HG03196 (cell line): ENCODE results near the gene AKNA.
A peak's percentile ranks its signal among the peaks of the same experiment; 100 is the strongest.

Source experiments
- ATAC-seq: cut with Tn5 transposase; IDR thresholded peaks from one replicate; pipeline ENCODE4 v1.9.1; 2021; ENCODE audit not compliant: unreplicated experiment

Gene AKNA

GRCh38 chr9:114396558-114397218, 8.9 kb upstream of the AKNA start:
- no peak for ATAC-seq

DNA sequence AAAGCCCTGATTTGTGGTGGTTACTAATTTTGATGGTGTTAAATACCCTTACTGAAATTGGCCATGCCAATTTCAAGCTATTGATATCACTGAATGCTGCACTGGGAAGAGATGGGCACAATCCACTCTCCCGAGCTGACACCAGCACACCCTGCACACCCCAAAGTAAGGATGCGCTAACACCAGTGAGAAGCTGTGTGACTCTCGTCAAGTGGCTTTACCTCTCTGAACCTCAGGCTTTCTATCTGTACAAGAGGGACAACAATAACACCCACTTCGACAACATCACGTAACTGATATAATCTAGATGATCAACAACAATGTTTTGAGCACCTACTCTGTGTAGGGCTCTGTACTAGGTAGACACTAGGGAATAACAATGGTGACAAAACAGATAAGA, 8.0 kb upstream of the AKNA start:
- no peak for ATAC-seq

DNA sequence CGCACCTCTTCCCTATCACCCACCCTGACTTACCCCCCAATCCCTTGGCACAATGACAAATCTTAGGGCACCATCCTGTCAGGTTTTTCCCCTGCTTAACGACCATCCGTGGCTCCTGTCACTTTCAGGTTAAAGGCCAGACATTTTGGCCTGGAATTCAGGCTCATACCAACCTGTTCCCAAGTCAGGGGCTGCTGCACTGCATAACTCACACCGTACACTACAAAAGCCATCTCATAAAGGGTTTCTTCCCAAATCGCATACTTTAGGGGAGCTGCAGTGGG, 7.5 kb upstream of the AKNA start:
- ATAC-seq: no peak

- ATAC-seq: no peak
Observed at GRCh38 chr9:114394523-114395333, 6.9 kb upstream of the AKNA start.

DNA sequence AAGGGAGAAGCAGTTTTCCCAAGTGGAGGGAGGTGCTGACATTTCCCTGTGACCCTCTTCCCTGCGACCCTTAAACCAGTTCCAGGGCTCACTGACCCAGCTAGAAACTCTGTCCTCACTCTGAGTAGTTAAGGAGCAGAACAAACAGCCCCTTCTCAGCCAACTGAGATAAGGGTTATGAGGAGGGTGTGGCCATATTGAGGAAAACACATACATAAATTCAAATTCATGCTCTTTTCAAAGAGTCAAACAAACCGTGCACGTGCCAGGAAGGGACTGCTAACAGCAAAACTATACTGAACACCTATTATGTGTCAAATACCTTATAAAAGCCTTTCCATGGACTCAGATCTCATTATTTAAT, 4.9 kb upstream of the AKNA start:
- ATAC-seq: no peak

- ATAC-seq: no peak
Observed at GRCh38 chr9:114390952-114391351, 3.2 kb upstream of the AKNA start.

GRCh38 chr9:114389612-114390368, 2.0 kb upstream of the AKNA start:
- no peak for ATAC-seq

DNA sequence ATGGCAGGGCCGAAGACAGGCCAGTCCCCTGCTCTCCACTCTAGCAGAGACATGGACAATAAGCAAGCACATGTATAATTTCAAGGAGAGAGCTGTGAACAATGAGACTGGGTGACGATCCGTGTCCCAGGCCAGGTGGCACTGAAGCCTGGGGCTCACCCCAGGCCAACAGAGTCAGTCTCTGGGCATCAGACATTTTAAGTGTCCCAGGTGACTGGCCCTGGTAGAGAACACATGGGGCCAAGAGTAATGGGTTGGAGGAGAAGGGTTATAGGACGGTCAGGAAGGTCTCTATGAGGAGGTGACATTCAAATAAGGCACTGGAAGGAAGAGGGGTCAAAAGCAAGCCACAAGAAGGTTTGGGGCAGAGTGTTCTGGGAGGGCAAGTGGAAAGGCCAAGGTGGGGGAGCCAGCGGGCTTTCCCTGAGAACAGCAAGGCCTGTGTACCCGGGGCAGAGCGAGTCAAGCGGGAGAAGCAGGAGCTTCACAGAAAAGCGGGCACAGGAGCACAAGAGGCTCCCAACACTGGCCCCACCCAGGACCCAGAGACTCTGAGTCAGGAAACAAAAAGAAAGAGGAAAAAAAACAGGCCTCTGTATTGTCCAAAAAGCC, 1.1 kb upstream of the AKNA start:
- ATAC-seq: no peak

DNA sequence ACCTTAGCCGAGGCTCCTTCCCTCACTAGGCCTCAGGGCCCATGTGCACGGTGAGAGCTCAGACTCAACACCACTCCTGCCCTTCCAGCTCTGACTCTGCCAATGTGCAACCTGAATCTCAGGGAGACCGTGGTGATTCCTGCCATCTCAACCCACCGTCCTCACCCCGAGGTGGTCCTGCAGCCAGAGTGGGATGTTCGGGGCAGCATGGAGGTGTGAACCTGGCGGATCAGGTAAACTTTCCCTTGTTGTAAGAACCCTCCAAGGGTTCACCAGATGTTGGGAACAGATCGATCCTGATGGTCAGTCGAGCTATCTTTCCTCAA, 538 bp upstream of the AKNA start:
- ATAC-seq: no peak

- no peak for ATAC-seq
Observed at GRCh38 chr9:114386886-114387679, 699 bp downstream of the AKNA start.

DNA sequence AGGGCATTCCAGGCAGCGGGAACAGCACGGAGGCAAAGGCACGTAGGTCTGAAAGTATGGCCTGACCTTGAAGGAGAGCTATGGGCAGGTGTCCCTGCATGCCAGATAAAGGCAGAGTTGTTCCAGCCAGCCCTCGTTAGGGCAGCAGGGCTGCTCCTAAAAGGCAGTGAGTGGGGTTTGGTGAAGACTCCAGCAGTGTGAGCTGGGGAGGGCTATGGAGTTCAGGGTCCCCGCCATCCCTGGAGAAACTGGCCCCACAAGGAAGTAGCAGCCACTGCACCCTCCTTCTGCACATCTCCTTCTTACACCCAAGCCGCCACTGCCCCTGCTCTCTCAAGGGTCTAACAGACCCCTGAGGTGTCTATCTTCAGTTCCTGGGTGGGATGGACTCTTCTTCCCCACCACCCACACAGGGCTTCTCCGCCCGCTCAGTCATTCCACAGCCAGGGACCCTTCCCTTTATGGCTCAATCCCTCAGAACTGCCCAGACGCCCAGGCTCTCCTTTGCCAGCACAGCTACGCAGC, 1.4 kb downstream of the AKNA start:
- no peak for ATAC-seq

- ATAC-seq: peak; percentile 79
Observed at GRCh38 chr9:114385397-114386181, 2.2 kb downstream of the AKNA start.

DNA sequence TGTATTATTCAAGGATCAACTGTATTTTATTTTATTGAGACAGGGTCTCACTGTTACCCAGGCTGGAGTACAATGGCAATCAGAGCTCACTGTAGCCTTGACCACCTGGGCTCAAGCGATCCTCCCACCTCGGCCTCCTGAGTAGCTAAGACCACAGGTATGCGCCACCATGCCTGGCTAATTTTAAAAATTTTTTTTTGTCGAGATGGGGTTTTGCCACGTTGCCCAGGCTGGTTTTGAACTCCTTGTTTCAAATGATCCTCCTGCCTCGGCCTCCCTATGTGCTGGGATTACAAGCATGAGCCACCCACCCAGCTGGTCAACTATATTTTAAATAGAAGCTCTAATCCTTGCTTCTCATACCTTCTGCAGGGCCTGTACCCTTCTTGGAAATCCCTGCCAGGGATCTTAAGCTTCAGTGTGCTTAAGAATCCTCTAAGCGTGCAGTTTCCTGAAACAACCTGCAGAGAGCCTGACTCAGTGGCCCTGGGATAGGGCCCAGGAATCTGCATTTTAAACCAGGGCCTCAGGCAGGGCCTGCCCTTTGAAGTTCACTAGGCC, 2.9 kb downstream of the AKNA start:
- no peak for ATAC-seq

DNA sequence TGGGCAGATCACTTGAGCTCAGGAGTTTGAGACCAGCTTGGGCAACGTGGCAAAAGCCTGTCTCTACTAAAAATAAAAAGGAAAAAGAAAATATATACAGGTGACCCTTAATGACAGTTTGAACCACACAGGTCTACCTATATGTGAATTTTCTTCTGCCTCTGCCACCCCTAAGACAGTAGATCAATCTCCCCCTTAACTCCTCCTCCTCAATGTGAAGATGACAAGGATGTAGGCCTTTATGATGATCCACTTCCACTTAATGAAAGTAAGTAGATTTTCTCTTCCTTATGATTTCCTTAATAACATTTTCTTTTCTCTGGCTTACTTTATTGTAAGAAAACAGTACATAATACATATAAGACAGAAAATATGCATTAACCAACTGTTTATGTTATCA, 3.4 kb downstream of the AKNA start:
- no peak for ATAC-seq

GRCh38 chr9:114383521-114384231, 4.1 kb downstream of the AKNA start:
- ATAC-seq: no peak

GRCh38 chr9:114382699-114383520, 4.9 kb downstream of the AKNA start:
- ATAC-seq: peak; percentile 24

GRCh38 chr9:114378883-114379282, 8.9 kb downstream of the AKNA start:
- ATAC-seq: no peak

DNA sequence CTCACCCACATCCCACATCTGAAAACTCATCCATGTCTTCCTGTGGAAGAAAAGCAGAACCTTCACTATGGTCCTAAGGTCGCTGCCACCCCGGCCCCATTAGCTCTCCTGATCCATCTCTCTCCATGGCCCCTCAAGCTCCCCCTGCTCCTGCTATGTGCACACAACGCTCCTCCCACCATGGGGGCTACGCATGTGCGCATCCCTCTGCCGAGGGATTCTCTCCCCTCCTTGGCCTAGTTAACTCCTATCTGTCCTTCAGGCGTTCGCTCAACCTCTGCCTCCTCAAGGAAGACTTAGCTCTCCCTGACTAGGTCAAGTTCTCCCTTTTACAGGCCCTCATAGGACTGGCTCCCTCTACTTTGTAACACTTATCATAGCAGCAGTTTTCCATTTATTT, 9.8 kb downstream of the AKNA start:
- no peak for ATAC-seq
